ENCODE measurements around the gene IL18. TPM values are rescaled to one million over a fixed set of nuclear protein-coding genes. Genes with fewer than 3 reads are reported as not detected.
"Not testable (repeated sequence)": the region's sequence is repeated elsewhere in the genome, so short reads cannot be mapped to it uniquely, and the experiment has no call there.

IL18 gene
- total RNA-seq, 4 donors from 2014 or later = 5.6 to 16.9 (median 6.9) TPM

DNA sequence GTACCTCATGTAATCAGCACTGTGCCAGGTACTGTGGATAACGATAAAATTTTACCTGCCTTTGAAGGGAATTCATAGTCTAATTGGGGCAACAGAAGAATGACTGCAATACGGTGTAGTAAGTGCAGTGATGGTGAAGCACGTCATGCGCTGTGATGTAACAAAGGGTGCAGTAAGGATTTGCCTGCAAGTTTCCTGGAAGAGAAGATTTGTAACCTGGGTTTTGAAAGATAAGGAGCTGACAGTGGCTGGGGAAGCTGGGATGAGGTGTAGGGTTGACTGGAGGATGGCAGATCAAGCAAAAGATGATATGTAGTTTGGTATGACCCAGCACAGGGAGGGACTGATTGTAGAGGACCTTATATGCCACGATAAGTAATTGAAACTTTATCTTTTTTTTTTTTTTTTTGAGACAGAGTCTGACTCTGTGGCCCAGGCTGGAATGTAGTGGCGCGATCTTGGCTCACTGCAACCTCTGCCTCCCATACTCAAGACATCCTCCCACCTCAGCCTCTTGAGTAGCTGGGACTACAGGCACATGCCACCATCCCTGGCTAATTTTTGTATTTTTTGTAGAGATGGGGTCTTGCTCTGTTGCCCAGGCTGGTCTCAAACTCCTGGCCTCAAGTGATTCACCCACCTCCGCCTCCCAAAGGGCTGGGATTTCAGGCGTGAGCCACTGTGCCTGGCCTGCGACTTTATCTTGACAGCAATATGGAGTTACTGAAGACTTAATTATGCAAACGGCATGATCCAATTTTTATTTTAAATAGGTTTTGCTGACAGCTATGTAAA, 66.0 kb downstream of the IL18 start:
- WGBS, 2 donors (ENCODE audit: low coverage in 1 of 2) = 86 to 92% methylated on average over 5 to 6 of the region's 11 CpGs
- no peak for ATAC-seq
- H3K27me3 ChIP-seq = no peaks in the 10 kb centered on the region
- no peak overlapping the region for H3K27ac ChIP-seq
- no peaks in the 10 kb centered on the region for H3K9me3 ChIP-seq
- no peaks in the 10 kb centered on the region for H3K4me1 ChIP-seq
- TF ChIP-seq EP300 (IDR thresholded peaks at IDR 0.05) (no peak), POLR2A (IDR thresholded peaks at IDR 0.05) (no peak), CTCF (IDR thresholded peaks at IDR 0.05) (no peak), POLR2AphosphoS5 (IDR thresholded peaks at IDR 0.05) (no peak)
- H3K36me3 ChIP-seq = peaks cover 0 to 67% of the 10 kb centered on the region in 2 donors
- no peak overlapping the region for H3K4me3 ChIP-seq

DNA sequence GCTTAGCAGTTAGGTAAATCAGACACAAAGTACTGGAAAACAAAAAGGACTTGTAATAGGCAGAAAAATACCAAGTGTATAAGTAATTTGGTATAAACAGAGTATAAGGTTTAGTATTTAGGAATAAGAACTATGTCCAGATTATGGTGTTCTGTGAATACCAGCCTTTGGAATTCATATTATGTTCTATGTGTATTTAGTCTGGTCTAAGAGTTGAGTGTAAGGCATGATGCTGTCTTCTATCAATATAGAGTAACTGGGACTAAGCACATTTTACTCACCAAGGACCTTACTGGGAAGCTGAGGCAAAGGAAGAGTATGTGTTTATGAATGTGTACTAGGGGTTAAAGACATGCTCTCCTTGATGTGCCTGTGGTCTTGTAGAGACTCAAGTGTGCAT, 67.7 kb downstream of the IL18 start:
- no peaks in the 10 kb centered on the region for H3K27me3 ChIP-seq
- no peaks in the 10 kb centered on the region for H3K4me1 ChIP-seq
- ATAC-seq = no peak
- H3K4me3 ChIP-seq = no peak overlapping the region
- H3K27ac ChIP-seq = no peak overlapping the region
- no peaks in the 10 kb centered on the region for H3K9me3 ChIP-seq
- TF ChIP-seq CTCF (IDR thresholded peaks at IDR 0.05) = no peak
- no peak for TF ChIP-seq POLR2AphosphoS5 (IDR thresholded peaks at IDR 0.05)
- no peak for TF ChIP-seq POLR2A (IDR thresholded peaks at IDR 0.05)
- no peak for TF ChIP-seq EP300 (IDR thresholded peaks at IDR 0.05)
- H3K36me3 ChIP-seq = peaks cover 0 to 84% of the 10 kb centered on the region in 2 donors

- H3K9me3 ChIP-seq, H3K27me3 ChIP-seq, H3K4me1 ChIP-seq, H3K27ac ChIP-seq, ATAC-seq, H3K4me3 ChIP-seq: not testable (repeated sequence)
- 100% methylated on average over 2 of the region's 2 CpGs for WGBS, 2 donors (ENCODE audit: low coverage in 1 of 2)
- peaks cover 0 to 93% of the 10 kb centered on the region in 2 donors for H3K36me3 ChIP-seq
Observed at GRCh38 chr11:112095302-112095701, 68.6 kb downstream of the IL18 start.

Small RNA genes within 50 kb of the gene (small RNA-seq; reads per million reads assigned to genes)
- 0 reads per million in 4 donors for gene MRPS36P4

Other genes starting within 250 kb of the IL18 start
- 1 to 10 TPM in 3 of 4 donors, not detected in 1; 2.4 to 3.3 (median 3.1) TPM for gene C11orf52, start 245.2 kb downstream of the IL18 start, total RNA-seq
- 100 to 1,000 TPM; 125 to 164 (median 153) TPM for gene DIXDC1, start 226.8 kb downstream of the IL18 start, total RNA-seq
- 10 to 100 TPM; 18.2 to 38.6 (median 32.1) TPM for gene DLAT, start 138.7 kb downstream of the IL18 start, total RNA-seq
- gene PIH1D2, start 90.1 kb downstream of the IL18 start, total RNA-seq = 1 to 10 TPM; 1.8 to 4.2 (median 3.2) TPM
- gene NKAPD1, start 89.8 kb downstream of the IL18 start, total RNA-seq = 10 to 100 TPM; 14.4 to 21.5 (median 16.4) TPM
- gene TIMM8B, start 77.3 kb downstream of the IL18 start, total RNA-seq = 10 to 100 TPM; 19.2 to 37.6 (median 24.8) TPM
- gene SDHD, start 77.2 kb downstream of the IL18 start, total RNA-seq = 100 to 1,000 TPM; 102 to 120 (median 113) TPM
- not detected for gene TEX12, start 3.3 kb upstream of the IL18 start, total RNA-seq
- 1 to 10 TPM in 3 of 4 donors, under 1 TPM in 1; 0.96 to 7.5 (median 6.6) TPM for gene BCO2, start 11.4 kb upstream of the IL18 start, total RNA-seq
- 10 to 100 TPM; 19.4 to 38.1 (median 23.3) TPM for gene PTS, start 62.3 kb upstream of the IL18 start, total RNA-seq
- not detected for gene PLET1, start 96.8 kb upstream of the IL18 start, total RNA-seq